SH-SY5Y (cell line): ENCODE results near the gene NEURL2.

ENCODE experiments used
- GATA2 ChIP-seq: IDR thresholded peaks from 2 replicates; pipeline ENCODE4 v1.6.1; 2011; ENCODE audit warnings: mild to moderate bottlenecking, low read depth, low read length
- GATA3 ChIP-seq: IDR thresholded peaks from 2 replicates; pipeline ENCODE4 v1.6.1; 2011; ENCODE audit warnings: low read depth, mild to moderate bottlenecking, low read length, moderate library complexity

DNA sequence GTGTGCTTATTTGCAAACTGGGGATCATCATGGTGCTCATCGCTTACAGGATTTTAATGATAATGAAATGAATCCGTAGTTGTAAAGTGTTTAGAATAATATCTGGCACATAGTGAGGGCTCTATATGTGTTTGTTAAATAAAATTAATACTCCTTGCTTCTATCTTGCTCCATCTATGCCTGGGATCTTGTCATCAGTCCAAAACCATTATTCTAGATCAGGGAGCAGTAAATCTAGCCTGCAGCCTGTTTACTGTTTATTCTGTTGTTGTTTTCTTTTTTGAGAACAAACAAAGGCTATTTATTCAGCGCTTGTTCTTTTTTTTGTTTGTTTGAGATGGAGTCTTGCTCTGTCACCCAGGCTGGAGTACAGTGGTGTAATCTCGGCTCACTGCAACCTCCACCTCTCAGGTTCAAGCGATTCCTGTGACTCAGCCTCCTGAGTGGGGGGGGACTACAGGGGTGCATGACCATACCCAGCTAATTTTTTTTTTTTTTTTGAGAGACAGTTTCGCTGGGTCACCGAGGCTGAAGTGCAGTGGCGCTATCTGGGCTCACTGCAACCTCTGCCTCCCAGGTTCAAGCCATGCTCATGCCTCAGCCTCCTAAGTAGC, 41.9 kb downstream of the NEURL2 start:
- TF ChIP-seq GATA2 (no peak), GATA3 (no peak)
